SKM-1 treated with dmso at 0.1 percent for 144 hours (cell line): ENCODE measurements around the gene FAM136A.
"Not testable (repeated sequence)": the region's sequence is repeated elsewhere in the genome, so short reads cannot be mapped to it uniquely, and the experiment has no call there.

Experiments used
- DNase-seq: peaks from one replicate; lab custom pipeline; 2025; ENCODE audit not compliant: unreplicated experiment; lab: John Stamatoyannopoulos, UW

FAM136A gene

GRCh38 chr2:70301344-70302194 lies at the start of gene FAM136A:
TSS of gene FAM136A (minus strand) at chr2:70302067. CDS start at chr2:70302011, 56 bp downstream.
- peak; percentile 81 for DNase-seq

GRCh38 chr2:70349921-70350685 lies 48.2 kb upstream of the FAM136A start:
- no peak for DNase-seq

GRCh38 chr2:70347831-70348230 lies 46.0 kb upstream of the FAM136A start:
- DNase-seq, result no peak

- DNase-seq, result no peak
Observed at GRCh38 chr2:70344195-70344594, 42.3 kb upstream of the FAM136A start.

- DNase-seq, result no peak
Observed at GRCh38 chr2:70341477-70341765, 39.6 kb upstream of the FAM136A start.

- DNase-seq, result peak; percentile 66
Observed at GRCh38 chr2:70340761-70341476, 39.1 kb upstream of the FAM136A start.

GRCh38 chr2:70340075-70340474 lies 38.2 kb upstream of the FAM136A start:
- no peak for DNase-seq

GRCh38 chr2:70336552-70336951 lies 34.7 kb upstream of the FAM136A start:
- DNase-seq, result no peak

- no peak for DNase-seq
Observed at GRCh38 chr2:70331012-70331411, 29.1 kb upstream of the FAM136A start.

- DNase-seq, result no peak
Observed at GRCh38 chr2:70330476-70330875, 28.6 kb upstream of the FAM136A start.

GRCh38 chr2:70328921-70329561 lies 27.2 kb upstream of the FAM136A start:
- DNase-seq, result no peak

GRCh38 chr2:70325875-70326274 lies 24.0 kb upstream of the FAM136A start:
- DNase-seq, result no peak

GRCh38 chr2:70322518-70322917 lies 20.7 kb upstream of the FAM136A start:
- no peak for DNase-seq

- DNase-seq, result peak; percentile 79
Observed at GRCh38 chr2:70321370-70321769, 19.5 kb upstream of the FAM136A start.

GRCh38 chr2:70314640-70315039 lies 12.8 kb upstream of the FAM136A start:
- DNase-seq, result no peak

GRCh38 chr2:70312560-70312959 lies 10.7 kb upstream of the FAM136A start:
- peak; percentile 48 for DNase-seq

GRCh38 chr2:70310899-70311298 lies 9.0 kb upstream of the FAM136A start:
- no peak for DNase-seq

GRCh38 chr2:70305531-70305930 lies 3.7 kb upstream of the FAM136A start:
- no peak for DNase-seq

GRCh38 chr2:70304498-70304897 lies 2.6 kb upstream of the FAM136A start:
- no peak for DNase-seq

GRCh38 chr2:70303186-70303585 lies 1.3 kb upstream of the FAM136A start:
- no peak for DNase-seq

- DNase-seq, result not testable (repeated sequence)
Observed at GRCh38 chr2:70302195-70302546, 304 bp upstream of the FAM136A start.
